Adrenal gland (tissue), 5 donors: ENCODE results near the gene ATG14.

Experiments used
- POLR2A ChIP-seq, 2 donors: fragments of 450-650 bp; IDR thresholded peaks; one replicate each; pipeline ENCODE4 v1.6.1; 2017; ENCODE audit warnings: antibody characterized with exemption in 2 of 2, mild to moderate bottlenecking in 2 of 2, moderate library complexity in 1 of 2
- TF ChIP-seq, protein P1 (sequence below), 6 experiments: fragments of 450-650 bp in 4 of 6; fragments of 200-600 bp in 2 of 6; sonication (generic) in 1 of 6; IDR thresholded peaks; 1 replicate in 5 of 6; 2 replicates in 1 of 6; pipeline versions ENCODE4 v1.5.1 to v1.8.0; 2016 to 2021; ENCODE audit warnings: antibody characterized with exemption in 6 of 6, mild to moderate bottlenecking in 2 of 6, moderate library complexity in 1 of 6
- donor health status: DM: no; HTN: no; CAD: no.

DNA sequence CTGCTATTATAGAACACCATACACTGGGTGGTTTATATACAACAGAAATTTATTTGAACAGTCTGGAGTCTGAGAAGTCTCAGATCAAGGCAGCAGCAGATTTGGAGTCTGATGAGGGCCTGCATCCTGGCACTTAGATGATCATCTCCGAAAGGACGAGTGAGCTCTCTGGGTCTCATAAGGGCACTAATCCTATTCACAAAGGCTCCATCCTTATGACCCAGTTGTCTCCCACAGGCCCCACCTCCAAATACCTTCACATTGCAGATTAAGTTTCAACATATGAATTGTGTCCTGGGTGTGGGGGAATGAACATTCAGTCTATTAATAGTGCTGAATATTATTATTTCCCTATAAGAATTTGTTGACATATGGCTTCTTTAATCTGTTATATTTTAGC is 86.8 kb downstream of the ATG14 start:
- TF ChIP-seq, protein P1, sequence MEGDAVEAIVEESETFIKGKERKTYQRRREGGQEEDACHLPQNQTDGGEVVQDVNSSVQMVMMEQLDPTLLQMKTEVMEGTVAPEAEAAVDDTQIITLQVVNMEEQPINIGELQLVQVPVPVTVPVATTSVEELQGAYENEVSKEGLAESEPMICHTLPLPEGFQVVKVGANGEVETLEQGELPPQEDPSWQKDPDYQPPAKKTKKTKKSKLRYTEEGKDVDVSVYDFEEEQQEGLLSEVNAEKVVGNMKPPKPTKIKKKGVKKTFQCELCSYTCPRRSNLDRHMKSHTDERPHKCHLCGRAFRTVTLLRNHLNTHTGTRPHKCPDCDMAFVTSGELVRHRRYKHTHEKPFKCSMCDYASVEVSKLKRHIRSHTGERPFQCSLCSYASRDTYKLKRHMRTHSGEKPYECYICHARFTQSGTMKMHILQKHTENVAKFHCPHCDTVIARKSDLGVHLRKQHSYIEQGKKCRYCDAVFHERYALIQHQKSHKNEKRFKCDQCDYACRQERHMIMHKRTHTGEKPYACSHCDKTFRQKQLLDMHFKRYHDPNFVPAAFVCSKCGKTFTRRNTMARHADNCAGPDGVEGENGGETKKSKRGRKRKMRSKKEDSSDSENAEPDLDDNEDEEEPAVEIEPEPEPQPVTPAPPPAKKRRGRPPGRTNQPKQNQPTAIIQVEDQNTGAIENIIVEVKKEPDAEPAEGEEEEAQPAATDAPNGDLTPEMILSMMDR (IDR thresholded peaks at IDR 0.05): no peak
- TF ChIP-seq POLR2A (IDR thresholded peaks at IDR 0.05): no peak
